ENCODE measurements around the gene GOLGA6C. TPM values are rescaled to one million over a fixed set of nuclear protein-coding genes. Genes with fewer than 3 reads are reported as not detected.

Gene GOLGA6C
- total RNA-seq, 3 donors from 2014 or later (not counting 1 experiment from before 2014, with no cell fraction given) = not detected

DNA sequence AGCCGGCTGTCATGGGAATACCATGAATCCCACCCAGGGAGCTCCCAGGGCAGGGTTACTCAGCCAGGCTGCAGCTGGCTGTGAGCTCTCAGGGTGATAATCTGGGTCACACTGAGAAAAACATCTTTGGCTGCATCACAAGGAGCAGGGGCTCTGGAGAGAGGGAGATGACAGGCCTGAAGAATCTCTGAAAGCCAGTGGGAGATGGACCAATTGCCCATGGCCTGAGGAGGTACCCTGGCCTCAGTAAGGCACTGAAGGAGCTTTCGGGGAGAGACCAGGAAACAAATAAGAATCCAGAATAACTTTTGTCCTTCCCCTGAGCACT lies 28.2 kb upstream of the GOLGA6C start:
- 98% methylated on average over 2 of the region's 2 CpGs for WGBS (ENCODE audit: insufficient coverage)
- intact Hi-C loops (cut with micrococcal nuclease) = no loop called here
- Histone ChIP-seq H3K27me3 (ENCODE audit: control insufficient read depth, insufficient read depth, low read length) (no peaks in the 10 kb centered on the region), H3K27ac (ENCODE audit: low read length) (no peak overlapping the region), H3K36me3 (ENCODE audit: control insufficient read depth, insufficient read depth, low read length) (no peaks in the 10 kb centered on the region), H3K4me1 (ENCODE audit: control insufficient read depth, insufficient read depth, low read length) (no peaks in the 10 kb centered on the region), H3K9me3 (ENCODE audit: control insufficient read depth, insufficient read depth, low read length) (no peaks in the 10 kb centered on the region), H3K4me3 (ENCODE audit: low read length) (no peak overlapping the region)
- no peaks in the 10 kb centered on the region for H3K36me3 Mint-ChIP-seq
- no peak overlapping the region for H3K27ac Mint-ChIP-seq
- ATAC-seq = no peak
- TF ChIP-seq, protein P1, sequence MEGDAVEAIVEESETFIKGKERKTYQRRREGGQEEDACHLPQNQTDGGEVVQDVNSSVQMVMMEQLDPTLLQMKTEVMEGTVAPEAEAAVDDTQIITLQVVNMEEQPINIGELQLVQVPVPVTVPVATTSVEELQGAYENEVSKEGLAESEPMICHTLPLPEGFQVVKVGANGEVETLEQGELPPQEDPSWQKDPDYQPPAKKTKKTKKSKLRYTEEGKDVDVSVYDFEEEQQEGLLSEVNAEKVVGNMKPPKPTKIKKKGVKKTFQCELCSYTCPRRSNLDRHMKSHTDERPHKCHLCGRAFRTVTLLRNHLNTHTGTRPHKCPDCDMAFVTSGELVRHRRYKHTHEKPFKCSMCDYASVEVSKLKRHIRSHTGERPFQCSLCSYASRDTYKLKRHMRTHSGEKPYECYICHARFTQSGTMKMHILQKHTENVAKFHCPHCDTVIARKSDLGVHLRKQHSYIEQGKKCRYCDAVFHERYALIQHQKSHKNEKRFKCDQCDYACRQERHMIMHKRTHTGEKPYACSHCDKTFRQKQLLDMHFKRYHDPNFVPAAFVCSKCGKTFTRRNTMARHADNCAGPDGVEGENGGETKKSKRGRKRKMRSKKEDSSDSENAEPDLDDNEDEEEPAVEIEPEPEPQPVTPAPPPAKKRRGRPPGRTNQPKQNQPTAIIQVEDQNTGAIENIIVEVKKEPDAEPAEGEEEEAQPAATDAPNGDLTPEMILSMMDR (IDR thresholded peaks at IDR 0.05) = no peak
- DNase-seq = no peak
- no peak overlapping the region for H3K4me3 Mint-ChIP-seq
- H3K4me1 Mint-ChIP-seq = no peaks in the 10 kb centered on the region
- peaks cover 0 to 3% of the 10 kb centered on the region in 2 donors for H3K27me3 Mint-ChIP-seq (ENCODE audit: low read depth in 2 of 2)
- H3K9me3 Mint-ChIP-seq = no peaks in the 10 kb centered on the region

DNA sequence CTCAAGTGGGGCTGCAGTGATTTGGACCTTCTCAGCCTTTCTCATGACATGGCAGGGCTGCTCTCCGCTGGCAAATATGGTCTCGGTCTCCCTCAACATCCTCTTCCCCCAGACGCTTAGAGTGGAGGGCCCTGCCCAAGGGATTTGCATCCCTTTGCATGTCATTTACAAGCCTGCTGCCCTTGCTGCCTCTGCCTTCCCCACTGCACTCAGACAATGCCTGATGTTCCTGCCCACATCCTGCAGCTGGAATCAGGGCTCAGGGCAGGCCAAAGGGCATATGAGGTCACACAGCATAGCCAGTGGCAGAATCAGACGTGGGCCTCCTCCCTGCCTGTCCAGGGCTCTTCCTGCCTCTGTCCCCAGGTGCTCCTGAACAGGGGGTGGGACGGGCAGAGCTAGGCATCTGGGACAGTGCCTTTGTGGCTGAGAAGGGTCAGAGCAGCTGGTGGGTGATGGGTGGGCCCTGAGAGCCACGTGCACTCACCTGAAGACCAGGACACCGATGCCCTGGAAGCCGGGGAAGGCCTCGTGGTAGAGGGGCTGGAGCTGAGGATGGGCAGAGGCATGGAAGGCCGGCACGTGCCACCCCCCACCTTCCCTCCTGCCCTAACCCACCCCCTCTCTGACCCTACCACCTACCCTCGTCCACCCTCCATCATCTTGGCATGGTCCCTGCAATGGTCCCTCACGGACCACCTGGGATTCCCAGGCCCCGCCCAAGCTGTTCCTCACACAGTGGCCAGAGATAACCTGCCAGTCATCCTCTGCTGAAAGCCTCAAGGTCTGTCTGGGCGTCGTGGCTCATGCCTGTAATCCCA lies 27.4 kb upstream of the GOLGA6C start:
- ATAC-seq = no peak
- H3K36me3 Mint-ChIP-seq = no peaks in the 10 kb centered on the region
- no peak overlapping the region for H3K27ac ChIP-seq (ENCODE audit: low read length)
- H3K27me3 ChIP-seq (ENCODE audit: control insufficient read depth, insufficient read depth, low read length) = no peaks in the 10 kb centered on the region
- TF ChIP-seq, protein P1 (IDR thresholded peaks at IDR 0.05) = no peak
- H3K9me3 Mint-ChIP-seq = no peaks in the 10 kb centered on the region
- no peak overlapping the region for H3K4me3 Mint-ChIP-seq
- no peak overlapping the region for H3K4me3 ChIP-seq (ENCODE audit: low read length)
- no peaks in the 10 kb centered on the region for H3K4me1 Mint-ChIP-seq
- no peak overlapping the region for H3K27ac Mint-ChIP-seq
- H3K27me3 Mint-ChIP-seq (ENCODE audit: low read depth in 2 of 2) = peaks cover 0 to 5% of the 10 kb centered on the region in 2 donors
- H3K36me3 ChIP-seq (ENCODE audit: control insufficient read depth, insufficient read depth, low read length) = no peaks in the 10 kb centered on the region
- no peaks in the 10 kb centered on the region for H3K4me1 ChIP-seq (ENCODE audit: control insufficient read depth, insufficient read depth, low read length)
- no peaks in the 10 kb centered on the region for H3K9me3 ChIP-seq (ENCODE audit: control insufficient read depth, insufficient read depth, low read length)
- WGBS (ENCODE audit: insufficient coverage) = 84% methylated on average over 16 of the region's 16 CpGs
- DNase-seq = no peak
- intact Hi-C loops (cut with micrococcal nuclease) = no loop called here

DNA sequence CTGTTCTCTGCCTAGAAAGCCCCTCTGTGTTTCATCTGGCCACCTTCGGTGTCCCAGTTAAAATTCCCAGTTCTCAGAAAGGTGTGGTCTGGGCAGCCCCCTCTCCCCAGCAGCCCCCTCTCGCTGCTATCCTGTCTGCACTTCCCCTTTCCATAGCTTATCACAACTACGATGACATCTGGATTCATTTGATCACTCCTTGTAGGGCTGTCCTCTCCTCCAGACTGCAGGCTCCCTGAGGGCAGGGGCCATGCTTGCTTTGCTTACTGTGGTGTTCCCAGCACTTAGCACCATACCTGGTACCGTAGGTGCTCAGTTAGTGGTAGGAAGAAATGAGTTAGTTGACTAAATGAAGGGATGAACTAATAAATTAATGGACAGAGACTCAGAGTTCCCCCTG lies 26.3 kb upstream of the GOLGA6C start:
- TF ChIP-seq, protein P1 (IDR thresholded peaks at IDR 0.05) = no peak
- no peaks in the 10 kb centered on the region for H3K4me1 Mint-ChIP-seq
- H3K27me3 ChIP-seq (ENCODE audit: control insufficient read depth, insufficient read depth, low read length) = no peaks in the 10 kb centered on the region
- no peaks in the 10 kb centered on the region for H3K36me3 ChIP-seq (ENCODE audit: control insufficient read depth, insufficient read depth, low read length)
- H3K27ac Mint-ChIP-seq = no peak overlapping the region
- 56% methylated on average over 4 of the region's 4 CpGs for WGBS (ENCODE audit: insufficient coverage)
- DNase-seq (no peak), ATAC-seq (no peak)
- H3K27me3 Mint-ChIP-seq (ENCODE audit: low read depth in 2 of 2) = peaks cover 0 to 5% of the 10 kb centered on the region in 2 donors
- H3K4me3 ChIP-seq (ENCODE audit: low read length) = no peak overlapping the region
- H3K4me1 ChIP-seq (ENCODE audit: control insufficient read depth, insufficient read depth, low read length) = no peaks in the 10 kb centered on the region
- intact Hi-C loops (cut with micrococcal nuclease) = no loop called here
- H3K4me3 Mint-ChIP-seq = no peak overlapping the region
- no peaks in the 10 kb centered on the region for H3K9me3 Mint-ChIP-seq
- no peak overlapping the region for H3K27ac ChIP-seq (ENCODE audit: low read length)
- H3K36me3 Mint-ChIP-seq = no peaks in the 10 kb centered on the region
- no peaks in the 10 kb centered on the region for H3K9me3 ChIP-seq (ENCODE audit: control insufficient read depth, insufficient read depth, low read length)

Measured in natural killer cell (primary cell).